Activated CD4-positive, alpha-beta memory T cell treated with anti-CD3 and anti-CD28 coated beads, Interleukin-2, amount 10 ng/mL, durations not matched to agents 7 days and 5 days (primary cell): ENCODE measurements around the gene RASAL1. TPM values are rescaled to one million over a fixed set of nuclear protein-coding genes. Genes with fewer than 3 reads are reported as not detected.

Experiments
- CTCF ChIA-PET: fragments of 350-600 bp; sonication (Branson Sonifier 250); formaldehyde crosslinking; loops from one replicate; lab custom pipeline; 2021; ENCODE audit warnings: antibody characterized with exemption, inconsistent platforms; lab: Charles Lee
- POLR2A ChIA-PET: fragments of 350-600 bp; sonication (Branson Sonifier 250); formaldehyde crosslinking; loops from one replicate; lab custom pipeline; 2021; ENCODE audit warnings: antibody characterized with exemption; lab: Charles Lee
- DNase-seq: peaks from one replicate; pipeline ENCODE4 v3.0.0-alpha.2; 2020
- H3K27ac Mint-ChIP-seq: one replicate; pipeline ENCODE4 v1.8.0; 2021; ENCODE audit warnings: mild to moderate bottlenecking, mixed read lengths
- H3K27me3 Mint-ChIP-seq: one replicate; pipeline ENCODE4 v1.8.0; 2021; ENCODE audit warnings: mixed read lengths
- H3K36me3 Mint-ChIP-seq: one replicate; pipeline ENCODE4 v1.8.0; 2021; ENCODE audit warnings: low read depth, mixed read lengths
- H3K4me1 Mint-ChIP-seq: one replicate; pipeline ENCODE4 v1.8.0; 2021; ENCODE audit warnings: mixed read lengths
- H3K4me3 Mint-ChIP-seq: one replicate; pipeline ENCODE4 v1.8.0; 2021; ENCODE audit warnings: mild to moderate bottlenecking, mixed read lengths
- H3K9me3 Mint-ChIP-seq: one replicate; pipeline ENCODE4 v1.8.0; 2021; ENCODE audit warnings: mixed read lengths
- total RNA-seq, 2 experiments: library from RNA; stranded (reverse); gene quantifications; one replicate each; pipeline ENCODE4 v1.2.3, GENCODE V29; 2021

Gene RASAL1
- total RNA-seq, result under 1 TPM; 0.10 to 0.35 TPM

- Mint-ChIP-seq H3K4me3 (peak within 1 kb of the TSS; percentile 54), H3K27me3 (peaks cover 6% of the 10 kb centered on the region), H3K36me3 (no peaks in the 10 kb centered on the region), H3K4me1 (peaks cover 14% of the 10 kb centered on the region), H3K9me3 (no peaks in the 10 kb centered on the region), H3K27ac (no peak within 1 kb of the TSS)
- ChIA-PET CTCF (interaction anchor here (0.8 to 2.0 kb wide), 5 partner anchors 9 to 87 kb away, joined by 3 to 10 read pairs (median 4); no protein-coding TSS in a partner anchor), POLR2A (no interaction called here)
- peak; percentile 66 for DNase-seq
These were observed at the start of gene RASAL1 for GRCh38 chr12:113135178-113136127. RASAL1 (minus strand) TSS chr12:113135761; CDS start chr12:113135462, 299 bp downstream.

GRCh38 chr12:113184900-113185179 is 49.3 kb upstream of the RASAL1 start:
- Mint-ChIP-seq H3K27me3 (no peaks in the 10 kb centered on the region), H3K4me3 (peak overlapping the region; percentile 86), H3K9me3 (no peaks in the 10 kb centered on the region), H3K36me3 (peaks cover 29% of the 10 kb centered on the region), H3K27ac (peak overlapping the region; percentile 97), H3K4me1 (peaks cover 26% of the 10 kb centered on the region)
- ChIA-PET POLR2A (interaction anchor here (0.9 to 4.0 kb wide), 20 partner anchors 9 to 278 kb away, joined by 3 to 47 read pairs (median 4); partner anchors contain the start of genes OAS1, OAS2, OAS3 and TPCN1), CTCF (interaction anchor here (0.6 to 5.7 kb wide), 5 partner anchors 10 to 174 kb away, joined by 3 to 37 read pairs (median 3); no protein-coding TSS in a partner anchor)
- peak; percentile 91 for DNase-seq

GRCh38 chr12:113184098-113184899 is 48.7 kb upstream of the RASAL1 start:
- Mint-ChIP-seq H3K27ac (peak overlapping the region; percentile 97), H3K4me1 (peaks cover 26% of the 10 kb centered on the region), H3K27me3 (no peaks in the 10 kb centered on the region), H3K9me3 (no peaks in the 10 kb centered on the region), H3K4me3 (peak overlapping the region; percentile 86), H3K36me3 (peaks cover 28% of the 10 kb centered on the region)
- no peak for DNase-seq
- CTCF ChIA-PET, result interaction anchor here (0.6 to 5.7 kb wide), 4 partner anchors 10 to 175 kb away, joined by 3 to 37 read pairs (median 4); no protein-coding TSS in a partner anchor
- POLR2A ChIA-PET, result interaction anchor here (0.7 to 4.0 kb wide), 18 partner anchors 9 to 278 kb away, joined by 3 to 47 read pairs (median 4); partner anchors contain the start of genes OAS1, OAS2, OAS3 and TPCN1

GRCh38 chr12:113183030-113183589 is 47.5 kb upstream of the RASAL1 start:
- CTCF ChIA-PET, result interaction anchor here (0.6 to 5.7 kb wide), 2 partner anchors 9 to 189 kb away, joined by 3 to 37 read pairs; no protein-coding TSS in a partner anchor
- Mint-ChIP-seq H3K36me3 (peaks cover 35% of the 10 kb centered on the region), H3K9me3 (no peaks in the 10 kb centered on the region), H3K4me3 (peak overlapping the region; percentile 86), H3K27me3 (no peaks in the 10 kb centered on the region), H3K27ac (peak overlapping the region; percentile 31), H3K4me1 (peaks cover 26% of the 10 kb centered on the region)
- POLR2A ChIA-PET, result interaction anchor here (0.6 to 1.3 kb wide), 2 partner anchors 26 to 31 kb away, joined by 3 read pairs; no protein-coding TSS in a partner anchor
- no peak for DNase-seq

- DNase-seq, result no peak
- Mint-ChIP-seq H3K4me3 (no peak overlapping the region), H3K4me1 (peaks cover 20% of the 10 kb centered on the region), H3K27ac (peak overlapping the region; percentile 40), H3K27me3 (no peaks in the 10 kb centered on the region), H3K9me3 (peaks cover 5% of the 10 kb centered on the region), H3K36me3 (peaks cover 42% of the 10 kb centered on the region)
- POLR2A ChIA-PET, result interaction anchor here (1.3 kb wide), 1 partner anchor 25 kb away, joined by 3 read pairs; no protein-coding TSS in a partner anchor
- CTCF ChIA-PET, result no interaction called here
These were observed 46.4 kb upstream of the RASAL1 start for GRCh38 chr12:113181975-113182374.

GRCh38 chr12:113180333-113180732 is 44.8 kb upstream of the RASAL1 start:
- Mint-ChIP-seq H3K4me1 (peaks cover 10% of the 10 kb centered on the region), H3K27me3 (no peaks in the 10 kb centered on the region), H3K9me3 (peaks cover 5% of the 10 kb centered on the region), H3K4me3 (no peak overlapping the region), H3K27ac (no peak overlapping the region), H3K36me3 (peaks cover 49% of the 10 kb centered on the region)
- ChIA-PET CTCF (interaction anchor here (0.6 to 1.2 kb wide), 2 partner anchors 10 to 570 kb away, joined by 3 to 4 read pairs; no protein-coding TSS in a partner anchor), POLR2A (no interaction called here)
- no peak for DNase-seq

GRCh38 chr12:113179023-113179422 is 43.5 kb upstream of the RASAL1 start:
- CTCF ChIA-PET, result no interaction called here
- POLR2A ChIA-PET, result interaction anchor here (1.1 kb wide), 1 partner anchor 26 kb away, joined by 4 read pairs; no protein-coding TSS in a partner anchor
- Mint-ChIP-seq H3K4me1 (peaks cover 12% of the 10 kb centered on the region), H3K9me3 (peaks cover 5% of the 10 kb centered on the region), H3K27me3 (no peaks in the 10 kb centered on the region), H3K27ac (no peak overlapping the region), H3K36me3 (peaks cover 57% of the 10 kb centered on the region), H3K4me3 (no peak overlapping the region)
- DNase-seq, result no peak

- peaks cover 2% of the 10 kb centered on the region for H3K4me1 Mint-ChIP-seq
- peaks cover 73% of the 10 kb centered on the region for H3K36me3 Mint-ChIP-seq
- peak; percentile 77 for DNase-seq
- H3K4me3 Mint-ChIP-seq, result no peak overlapping the region
- no peak overlapping the region for H3K27ac Mint-ChIP-seq
- ChIA-PET POLR2A (interaction anchor here (1.2 to 3.7 kb wide), 2 partner anchors 11 to 21 kb away, joined by 3 to 19 read pairs; partner anchors contain the start of genes DDX54 and RITA1), CTCF (interaction anchor here (0.6 to 5.2 kb wide), 24 partner anchors 10 to 275 kb away, joined by 3 to 46 read pairs (median 4); partner anchors contain the start of genes DDX54, RASAL1, RITA1 and SLC8B1)
- peaks cover 5% of the 10 kb centered on the region for H3K9me3 Mint-ChIP-seq
- H3K27me3 Mint-ChIP-seq, result no peaks in the 10 kb centered on the region
These were observed 39.2 kb upstream of the RASAL1 start for GRCh38 chr12:113174461-113175384.

- no peak overlapping the region for H3K27ac Mint-ChIP-seq
- H3K27me3 Mint-ChIP-seq, result no peaks in the 10 kb centered on the region
- H3K4me3 Mint-ChIP-seq, result no peak overlapping the region
These were observed 37.6 kb upstream of the RASAL1 start for GRCh38 chr12:113173081-113173698.

GRCh38 chr12:113172185-113172584 is 36.6 kb upstream of the RASAL1 start:
- DNase-seq, result no peak
- no peaks in the 10 kb centered on the region for H3K27me3 Mint-ChIP-seq

More at GRCh38 chr12:113173081-113173698, 37.6 kb upstream of the RASAL1 start:
- POLR2A ChIA-PET, result no interaction called here
- peaks cover 5% of the 10 kb centered on the region for H3K9me3 Mint-ChIP-seq
- peaks cover 67% of the 10 kb centered on the region for H3K36me3 Mint-ChIP-seq
- CTCF ChIA-PET, result interaction anchor here (1.2 to 5.2 kb wide), 8 partner anchors 8 to 252 kb away, joined by 3 to 46 read pairs (median 8); partner anchors contain the start of genes DDX54, RITA1 and SLC8B1
- no peak for DNase-seq
- peaks cover 2% of the 10 kb centered on the region for H3K4me1 Mint-ChIP-seq

More at GRCh38 chr12:113172185-113172584, 36.6 kb upstream of the RASAL1 start:
- Mint-ChIP-seq H3K9me3 (peaks cover 1% of the 10 kb centered on the region), H3K4me3 (no peak overlapping the region), H3K36me3 (peaks cover 57% of the 10 kb centered on the region), H3K4me1 (peaks cover 2% of the 10 kb centered on the region), H3K27ac (no peak overlapping the region)
- CTCF ChIA-PET, result interaction anchor here (1.0 to 5.2 kb wide), 5 partner anchors 13 to 127 kb away, joined by 3 to 46 read pairs (median 37); partner anchors contain the start of genes DDX54 and RITA1
- POLR2A ChIA-PET, result no interaction called here
